ENCODE measurements around the gene SCAMP3.

Gene SCAMP3

DNA sequence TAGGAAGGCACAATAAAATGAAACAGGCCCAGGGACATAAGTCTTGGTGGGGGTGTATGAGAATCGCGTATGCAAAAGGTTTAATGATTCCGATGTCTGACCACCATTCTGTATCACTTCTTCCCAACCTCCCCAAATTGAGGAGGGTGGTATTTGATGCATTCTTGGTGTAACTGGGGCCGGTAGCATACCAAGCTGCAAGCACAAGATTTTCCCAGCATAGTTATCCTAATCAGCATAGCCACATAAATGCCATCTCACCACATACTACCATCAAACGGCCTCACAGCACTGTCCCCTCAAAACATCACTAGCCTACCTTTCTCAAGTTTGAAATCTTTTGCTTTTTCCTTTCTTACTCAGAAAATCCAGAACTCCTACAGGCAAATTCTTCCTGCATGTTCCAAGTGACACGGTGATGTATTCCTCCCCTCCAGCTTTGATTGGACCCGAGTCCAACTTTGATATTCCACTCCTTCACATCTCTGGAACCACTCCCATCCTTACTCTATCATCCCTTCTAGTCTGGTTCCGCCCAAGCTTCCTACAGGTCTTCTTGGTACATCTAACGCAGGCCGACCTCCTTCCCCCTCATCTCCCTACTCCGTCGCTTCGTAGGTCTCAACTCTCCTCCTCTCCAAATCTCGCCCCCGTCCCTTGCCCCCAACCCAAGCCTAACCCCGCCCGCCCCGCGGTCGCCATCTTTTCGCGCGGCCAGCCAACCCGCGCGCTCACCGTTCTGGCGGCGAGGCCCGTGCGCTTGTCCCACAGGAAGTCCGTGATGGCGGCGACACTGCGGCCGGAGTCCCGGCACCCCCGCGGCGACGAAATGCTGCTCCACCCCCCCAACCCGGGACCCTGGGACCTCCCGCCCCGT is 10.5 kb upstream of the SCAMP3 start:
- TF ChIP-seq, protein P1, sequence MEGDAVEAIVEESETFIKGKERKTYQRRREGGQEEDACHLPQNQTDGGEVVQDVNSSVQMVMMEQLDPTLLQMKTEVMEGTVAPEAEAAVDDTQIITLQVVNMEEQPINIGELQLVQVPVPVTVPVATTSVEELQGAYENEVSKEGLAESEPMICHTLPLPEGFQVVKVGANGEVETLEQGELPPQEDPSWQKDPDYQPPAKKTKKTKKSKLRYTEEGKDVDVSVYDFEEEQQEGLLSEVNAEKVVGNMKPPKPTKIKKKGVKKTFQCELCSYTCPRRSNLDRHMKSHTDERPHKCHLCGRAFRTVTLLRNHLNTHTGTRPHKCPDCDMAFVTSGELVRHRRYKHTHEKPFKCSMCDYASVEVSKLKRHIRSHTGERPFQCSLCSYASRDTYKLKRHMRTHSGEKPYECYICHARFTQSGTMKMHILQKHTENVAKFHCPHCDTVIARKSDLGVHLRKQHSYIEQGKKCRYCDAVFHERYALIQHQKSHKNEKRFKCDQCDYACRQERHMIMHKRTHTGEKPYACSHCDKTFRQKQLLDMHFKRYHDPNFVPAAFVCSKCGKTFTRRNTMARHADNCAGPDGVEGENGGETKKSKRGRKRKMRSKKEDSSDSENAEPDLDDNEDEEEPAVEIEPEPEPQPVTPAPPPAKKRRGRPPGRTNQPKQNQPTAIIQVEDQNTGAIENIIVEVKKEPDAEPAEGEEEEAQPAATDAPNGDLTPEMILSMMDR (IDR thresholded peaks at IDR 0.05; ENCODE audit: control extremely low read depth, extremely low read depth, low read depth, missing control alignments), result no peak
- ChIA-PET POLR2A (interaction anchor here (0.6 to 1.0 kb wide), 6 partner anchors 8 to 584 kb away, joined by 3 to 10 read pairs (median 5); partner anchors contain the start of gene GON4L), CTCF (interaction anchor here (0.8 to 11.8 kb wide), 7 partner anchors 9 to 51 kb away, joined by 3 to 154 read pairs (median 3); partner anchors contain the start of gene FDPS)
- no peak for DNase-seq (ENCODE audit: extremely low spot score)

DNA sequence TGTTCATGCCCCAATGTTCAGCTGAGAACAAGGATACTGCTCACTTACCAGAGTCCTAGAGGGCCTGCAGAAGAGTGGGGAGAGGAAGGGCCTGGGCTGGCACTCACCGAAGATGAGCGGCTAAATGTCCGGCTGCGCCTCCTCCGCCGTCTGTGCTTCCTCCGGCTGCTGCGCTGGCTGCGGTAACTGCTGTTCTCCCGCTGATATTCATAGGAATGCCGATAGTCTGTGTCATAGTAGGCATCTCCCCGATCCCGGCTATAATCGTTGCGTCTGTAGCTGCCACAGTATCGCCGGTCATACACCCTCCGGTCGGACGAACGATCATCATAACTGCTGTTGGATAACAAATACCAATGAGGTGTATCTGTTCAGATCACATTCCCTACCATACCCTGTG is 7.2 kb upstream of the SCAMP3 start:
- TF ChIP-seq, protein P1 (IDR thresholded peaks at IDR 0.05; ENCODE audit: control extremely low read depth, extremely low read depth, low read depth, missing control alignments), result no peak
- ChIA-PET CTCF (interaction anchor here (1.6 to 11.8 kb wide), 2 partner anchors 9 to 18 kb away, joined by 3 to 154 read pairs; no protein-coding TSS in a partner anchor), POLR2A (no interaction called here)
- no peak for DNase-seq (ENCODE audit: extremely low spot score)

DNA sequence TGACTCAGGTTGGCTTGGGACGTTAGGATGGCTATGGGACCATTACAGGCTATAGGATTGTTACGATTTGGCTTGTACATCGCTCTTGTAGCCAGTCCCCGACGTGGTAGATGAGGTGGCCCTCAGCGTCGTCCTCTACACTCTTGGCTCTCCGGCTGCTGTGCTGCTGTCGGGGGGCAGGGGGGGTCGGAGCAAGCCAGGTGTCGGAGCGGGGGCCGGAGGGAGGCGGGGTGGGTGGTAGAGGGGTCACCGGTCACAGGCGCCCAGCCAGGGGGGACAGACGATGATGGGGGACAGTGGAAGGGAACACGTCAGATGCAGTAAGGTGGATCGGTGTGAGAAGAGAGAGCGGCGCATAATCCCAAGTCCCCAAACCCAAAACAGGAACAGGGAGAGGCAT is 6.5 kb upstream of the SCAMP3 start:
- TF ChIP-seq, protein P1 (IDR thresholded peaks at IDR 0.05; ENCODE audit: control extremely low read depth, extremely low read depth, low read depth, missing control alignments), result no peak
- ChIA-PET POLR2A (no interaction called here), CTCF (interaction anchor here (11.8 kb wide), 1 partner anchor 17 kb away, joined by 154 read pairs; no protein-coding TSS in a partner anchor)
- no peak for DNase-seq (ENCODE audit: extremely low spot score)

DNA sequence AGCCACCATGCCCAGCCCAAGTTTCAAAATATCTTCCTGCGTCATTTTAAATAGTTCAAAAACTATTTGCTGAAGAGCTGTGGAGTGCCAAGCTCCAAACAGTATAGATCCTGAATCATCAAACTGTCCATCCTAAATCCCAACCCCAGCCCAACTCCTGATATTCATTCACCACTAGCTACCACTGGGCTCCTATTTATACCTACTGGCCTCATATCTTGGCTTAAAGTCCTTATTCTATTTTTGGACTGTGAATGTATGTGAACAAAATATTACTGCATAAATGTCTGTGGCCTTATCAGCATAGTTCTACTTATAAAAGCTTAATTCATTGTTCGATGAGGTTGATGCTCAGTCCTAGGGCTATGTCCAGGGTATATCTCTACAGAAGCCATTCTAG is 5.2 kb upstream of the SCAMP3 start:
- ChIA-PET CTCF (interaction anchor here (0.8 to 11.8 kb wide), 5 partner anchors 8 to 55 kb away, joined by 3 to 154 read pairs (median 7); no protein-coding TSS in a partner anchor), POLR2A (interaction anchor here (0.6 kb wide), 1 partner anchor 531 kb away, joined by 3 read pairs; no protein-coding TSS in a partner anchor)
- TF ChIP-seq, protein P1 (IDR thresholded peaks at IDR 0.05; ENCODE audit: control extremely low read depth, extremely low read depth, low read depth, missing control alignments), result no peak
- no peak for DNase-seq (ENCODE audit: extremely low spot score)

DNA sequence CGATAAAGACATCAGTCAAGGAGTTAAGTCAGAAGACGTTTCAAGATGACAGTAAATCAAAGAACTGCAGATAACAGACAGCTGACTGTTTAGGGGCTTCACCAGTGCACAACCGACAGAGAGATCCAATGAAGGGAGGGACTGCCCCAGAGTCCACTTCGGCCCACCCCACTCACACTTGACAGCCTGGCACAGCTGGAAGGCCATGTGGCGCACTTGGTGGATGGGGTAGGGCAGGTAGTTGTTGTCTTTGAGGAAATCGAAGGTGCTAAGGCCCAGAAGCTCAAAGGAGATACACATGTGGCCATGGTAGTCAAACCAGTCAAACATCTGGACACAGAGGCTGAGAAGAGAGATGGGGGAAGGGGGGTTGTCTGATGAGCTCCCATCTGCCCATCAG is 4.4 kb upstream of the SCAMP3 start:
- no peak for DNase-seq (ENCODE audit: extremely low spot score)
- ChIA-PET POLR2A (no interaction called here), CTCF (interaction anchor here (0.8 to 11.8 kb wide), 4 partner anchors 14 to 56 kb away, joined by 3 to 154 read pairs (median 8); no protein-coding TSS in a partner anchor)
- TF ChIP-seq, protein P1 (IDR thresholded peaks at IDR 0.05; ENCODE audit: control extremely low read depth, extremely low read depth, low read depth, missing control alignments), result no peak

DNA sequence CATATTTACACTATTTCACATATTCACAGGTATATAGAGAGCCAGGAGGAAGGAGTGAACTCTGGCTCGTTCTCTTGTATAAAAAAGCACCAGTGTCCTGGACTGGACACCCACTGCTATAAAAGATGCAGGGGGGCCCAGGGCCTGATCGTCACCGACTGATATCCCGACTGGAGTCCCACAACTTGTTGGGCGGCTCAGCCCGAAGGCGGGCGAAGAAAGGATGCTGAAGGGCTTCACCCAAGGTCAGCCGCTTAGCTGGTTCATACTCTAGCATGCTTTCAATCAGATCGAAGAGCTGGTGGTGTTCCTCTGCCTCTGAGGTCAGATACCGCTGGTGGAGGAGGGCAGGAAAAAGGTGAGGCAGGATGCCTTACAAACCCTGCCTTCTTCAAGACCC is 907 bp upstream of the SCAMP3 start:
- TF ChIP-seq, protein P1 (IDR thresholded peaks at IDR 0.05; ENCODE audit: control extremely low read depth, extremely low read depth, low read depth, missing control alignments), result no peak
- DNase-seq (ENCODE audit: extremely low spot score), result no peak
- CTCF ChIA-PET, result interaction anchor here (1.0 to 11.8 kb wide), 3 partner anchors 9 to 56 kb away, joined by 3 to 154 read pairs (median 5); no protein-coding TSS in a partner anchor
- POLR2A ChIA-PET, result no interaction called here
